ENCODE measurements around the gene ATG5.
"Not testable (repeated sequence)": the region's sequence is repeated elsewhere in the genome, so short reads cannot be mapped to it uniquely, and the experiment has no call there.

Gene ATG5

GRCh38 chr6:106154326-106154725, 171.2 kb downstream of the ATG5 start:
- no peaks in the 10 kb centered on the region for H3K79me2 ChIP-seq (ENCODE audit: insufficient read depth, low read length)
- no peaks in the 10 kb centered on the region for H3K36me3 ChIP-seq (ENCODE audit: insufficient read depth, low read length)
- no peaks in the 10 kb centered on the region for H4K20me1 ChIP-seq (ENCODE audit: insufficient read depth, low read length, poor library complexity, severe bottlenecking)
- no peak overlapping the region for H2AFZ ChIP-seq (ENCODE audit: low read length)
- H3K27me3 ChIP-seq (ENCODE audit: insufficient read depth, low read length, poor library complexity, severe bottlenecking), result no peaks in the 10 kb centered on the region
- H3K9me2 ChIP-seq (replicated peaks; ENCODE audit: low read depth, low read length), result no peaks in the 10 kb centered on the region
- H3K4me3 ChIP-seq (ENCODE audit: low read length, poor library complexity, severe bottlenecking), result no peak overlapping the region
- no peak for TF ChIP-seq EZH2phosphoT487 (IDR thresholded peaks at IDR 0.05; ENCODE audit: borderline replicate concordance)
- TF ChIP-seq CTCF (conservative IDR thresholded peaks at IDR 0.05; ENCODE audit: low read length), result no peak
- H3K4me2 ChIP-seq (ENCODE audit: low read depth, low read length, poor library complexity, severe bottlenecking), result no peak overlapping the region
- H3K9me3 ChIP-seq (ENCODE audit: insufficient read depth, low read depth, low read length), result no peaks in the 10 kb centered on the region
- peaks cover 7% of the 10 kb centered on the region for H3K4me1 ChIP-seq (ENCODE audit: insufficient read depth, low read length, poor library complexity, severe bottlenecking)
- H3K9ac ChIP-seq (ENCODE audit: low read depth, low read length, poor library complexity, severe bottlenecking), result no peak overlapping the region
- no peaks in the 10 kb centered on the region for H3F3A ChIP-seq (ENCODE audit: low read depth)

- peaks cover 7% of the 10 kb centered on the region for H3K4me1 ChIP-seq (ENCODE audit: insufficient read depth, low read length, poor library complexity, severe bottlenecking)
- H2AFZ ChIP-seq (ENCODE audit: low read length), result no peak overlapping the region
- no peaks in the 10 kb centered on the region for H3K36me3 ChIP-seq (ENCODE audit: insufficient read depth, low read length)
- H4K20me1 ChIP-seq (ENCODE audit: insufficient read depth, low read length, poor library complexity, severe bottlenecking), result no peaks in the 10 kb centered on the region
- no peak overlapping the region for H3K4me2 ChIP-seq (ENCODE audit: low read depth, low read length, poor library complexity, severe bottlenecking)
- H3K9me3 ChIP-seq (ENCODE audit: insufficient read depth, low read depth, low read length), result no peaks in the 10 kb centered on the region
- TF ChIP-seq EZH2phosphoT487 (IDR thresholded peaks at IDR 0.05; ENCODE audit: borderline replicate concordance) (no peak), CTCF (conservative IDR thresholded peaks at IDR 0.05; ENCODE audit: low read length) (no peak)
- H3K27me3 ChIP-seq (ENCODE audit: insufficient read depth, low read length, poor library complexity, severe bottlenecking), result no peaks in the 10 kb centered on the region
- no peaks in the 10 kb centered on the region for H3K9me2 ChIP-seq (replicated peaks; ENCODE audit: low read depth, low read length)
- no peak overlapping the region for H3K4me3 ChIP-seq (ENCODE audit: low read length, poor library complexity, severe bottlenecking)
- no peaks in the 10 kb centered on the region for H3K79me2 ChIP-seq (ENCODE audit: insufficient read depth, low read length)
- H3K9ac ChIP-seq (ENCODE audit: low read depth, low read length, poor library complexity, severe bottlenecking), result no peak overlapping the region
- H3F3A ChIP-seq (ENCODE audit: low read depth), result no peaks in the 10 kb centered on the region
Measured at GRCh38 chr6:106152952-106153351, 172.6 kb downstream of the ATG5 start.

- H3K9ac ChIP-seq (ENCODE audit: low read depth, low read length, poor library complexity, severe bottlenecking); H3K36me3 ChIP-seq (ENCODE audit: insufficient read depth, low read length); H3K9me3 ChIP-seq (ENCODE audit: insufficient read depth, low read depth, low read length); H4K20me1 ChIP-seq (ENCODE audit: insufficient read depth, low read length, poor library complexity, severe bottlenecking); H3K9me2 ChIP-seq (replicated peaks; ENCODE audit: low read depth, low read length); H3K4me1 ChIP-seq (ENCODE audit: insufficient read depth, low read length, poor library complexity, severe bottlenecking); H3K79me2 ChIP-seq (ENCODE audit: insufficient read depth, low read length); H3F3A ChIP-seq (ENCODE audit: low read depth); H2AFZ ChIP-seq (ENCODE audit: low read length); H3K27me3 ChIP-seq (ENCODE audit: insufficient read depth, low read length, poor library complexity, severe bottlenecking); H3K4me2 ChIP-seq (ENCODE audit: low read depth, low read length, poor library complexity, severe bottlenecking); H3K4me3 ChIP-seq (ENCODE audit: low read length, poor library complexity, severe bottlenecking): not testable (repeated sequence)
Measured at GRCh38 chr6:106152476-106152875, 173.1 kb downstream of the ATG5 start.

GRCh38 chr6:106149472-106150069, 176.0 kb downstream of the ATG5 start:
- H3K79me2 ChIP-seq (ENCODE audit: insufficient read depth, low read length), result no peaks in the 10 kb centered on the region
- no peaks in the 10 kb centered on the region for H3K27me3 ChIP-seq (ENCODE audit: insufficient read depth, low read length, poor library complexity, severe bottlenecking)
- no peak overlapping the region for H2AFZ ChIP-seq (ENCODE audit: low read length)
- H4K20me1 ChIP-seq (ENCODE audit: insufficient read depth, low read length, poor library complexity, severe bottlenecking), result no peaks in the 10 kb centered on the region
- H3K4me1 ChIP-seq (ENCODE audit: insufficient read depth, low read length, poor library complexity, severe bottlenecking), result peaks cover 5% of the 10 kb centered on the region
- no peak overlapping the region for H3K4me2 ChIP-seq (ENCODE audit: low read depth, low read length, poor library complexity, severe bottlenecking)
- H3K36me3 ChIP-seq (ENCODE audit: insufficient read depth, low read length), result no peaks in the 10 kb centered on the region
- H3K9me2 ChIP-seq (replicated peaks; ENCODE audit: low read depth, low read length), result no peaks in the 10 kb centered on the region
- no peaks in the 10 kb centered on the region for H3K9me3 ChIP-seq (ENCODE audit: insufficient read depth, low read depth, low read length)
- H3K9ac ChIP-seq (ENCODE audit: low read depth, low read length, poor library complexity, severe bottlenecking), result no peak overlapping the region
- no peak overlapping the region for H3K4me3 ChIP-seq (ENCODE audit: low read length, poor library complexity, severe bottlenecking)
- H3F3A ChIP-seq (ENCODE audit: low read depth), result no peaks in the 10 kb centered on the region
- TF ChIP-seq CTCF (conservative IDR thresholded peaks at IDR 0.05; ENCODE audit: low read length) (no peak), EZH2phosphoT487 (IDR thresholded peaks at IDR 0.05; ENCODE audit: borderline replicate concordance) (no peak)

Data from Loucy (cell line).